ENCODE data around the gene SLBP. TPM values are rescaled to one million over a fixed set of nuclear protein-coding genes. Genes with fewer than 3 reads are reported as not detected.

SLBP gene
- total and polyA plus RNA-seq, 2 of the 8 experiments (the other 6 are each of a cell fraction or from before 2014, with no cell fraction given) = 44.1 to 49.0 TPM

GRCh38 chr4:1731180-1731579 lies 19.1 kb upstream of the SLBP start:
- Histone ChIP-seq H4K20me1 (replicated peaks in 1 of 2; ENCODE audit: control insufficient read depth in 1 of 2, insufficient read depth in 2 of 2, low read length in 2 of 2) (peaks cover 23 to 29% of the 10 kb centered on the region in 2 experiments), H3K23me2 (ENCODE audit: low read depth, low read length) (no peaks in the 10 kb centered on the region), H3K4me3 (ENCODE audit: extremely low read depth in 1 of 4, insufficient read depth in 2 of 4, low read depth in 3 of 4, low read length in 4 of 4) (no peak overlapping the region), H2AFZ (ENCODE audit: low read length) (no peak overlapping the region), H3K79me1 (ENCODE audit: low read depth, low read length) (peaks cover 9% of the 10 kb centered on the region), H3K18ac (ENCODE audit: extremely low read depth, low read length) (no peak overlapping the region), H3K14ac (ENCODE audit: insufficient read length) (no peak overlapping the region), H3K27me3 (replicated peaks in 1 of 4; ENCODE audit: control insufficient read depth in 3 of 4, extremely low read depth in 1 of 4, insufficient read depth in 3 of 4, low read length in 3 of 4) (no peaks in the 10 kb centered on the region), H3K56ac (replicated peaks; ENCODE audit: insufficient read length, low read depth, low read length) (no peak overlapping the region), H3K4me2 (ENCODE audit: insufficient read depth in 1 of 2, low read depth in 2 of 2, low read length in 2 of 2) (no peak overlapping the region), H2AK5ac (ENCODE audit: low read depth, low read length) (no peak overlapping the region), H2BK5ac (ENCODE audit: low read depth, low read length) (no peak overlapping the region), H3K79me2 (ENCODE audit: control insufficient read depth in 1 of 2, insufficient read depth in 2 of 2, low read length in 2 of 2) (peaks cover 0 to 22% of the 10 kb centered on the region in 2 experiments; a peak in 2 of 4 replicates), H3K23ac (ENCODE audit: insufficient read length) (no peak overlapping the region), H4K91ac (replicated peaks; ENCODE audit: insufficient read length, low read length) (no peak overlapping the region), H2BK20ac (ENCODE audit: low read length) (no peak overlapping the region), H3K9ac (replicated peaks in 1 of 4; ENCODE audit: extremely low read depth in 1 of 4, low read depth in 3 of 4, low read length in 3 of 4) (no peak overlapping the region), H4K8ac (ENCODE audit: extremely low read depth, insufficient read depth, low read length) (no peak overlapping the region), H3K4me1 (replicated peaks in 1 of 4; ENCODE audit: control insufficient read depth in 3 of 4, insufficient read depth in 4 of 4, low read length in 3 of 4) (no peaks in the 10 kb centered on the region), H3K4ac (replicated peaks; ENCODE audit: insufficient read length, low read depth, low read length) (no peak overlapping the region), H3K9me3 (ENCODE audit: insufficient read depth in 2 of 2, low read depth in 1 of 2, low read length in 1 of 2) (no peaks in the 10 kb centered on the region), H2BK120ac (replicated peaks; ENCODE audit: low read depth, low read length) (no peak overlapping the region), H2BK12ac (ENCODE audit: low read depth, low read length) (no peak overlapping the region), H3K27ac (ENCODE audit: low read depth, low read length) (no peak overlapping the region), H3K36me3 (ENCODE audit: control insufficient read depth in 2 of 4, insufficient read depth in 4 of 4, low read length in 3 of 4) (peaks cover 55 to 83% (median 73%) of the 10 kb centered on the region in 4 experiments), H4K5ac (ENCODE audit: insufficient read length, low read depth, low read length) (no peak overlapping the region), H2BK15ac (ENCODE audit: low read length) (no peak overlapping the region)
- FAIRE-seq = no peak
- DNase-seq (ENCODE audit: low read depth in 1 of 2, low spot score in 2 of 2) = no peak
- POLR2A ChIA-PET (ENCODE audit: partially characterized antibody) = interaction anchor here (0.9 to 2.7 kb wide), 2 partner anchors 10 to 19 kb away, joined by 3 to 15 read pairs; partner anchors contain the start of genes SLBP, TACC3 and TMEM129
- WGBS, 2 experiments (ENCODE audit: extremely low coverage in 1 of 2, insufficient coverage in 1 of 2, insufficient read length in 1 of 2, insufficient replicate concordance in 2 of 2, low coverage in 1 of 2, low lambda C conversion rate in 2 of 2, missing lambda C conversion rate in 1 of 2) = 94% methylated on average over 10 of the region's 10 CpGs; no CpG with 5 or more reads in 1 of the 2 experiments
- CTCF ChIA-PET (ENCODE audit: partially characterized antibody) = interaction anchor here (1.2 to 18.6 kb wide), 10 partner anchors 10 to 118 kb away, joined by 3 to 326 read pairs (median 10); no protein-coding TSS in a partner anchor
- TF ChIP-seq KDM4A (IDR thresholded peaks at IDR 0.05; ENCODE audit: low read depth, low read length, severe bottlenecking) (no peak), SAP30 (IDR thresholded peaks at IDR 0.05; ENCODE audit: insufficient read depth, insufficient replicate concordance, low read length) (no peak), ATF2 (IDR thresholded peaks at IDR 0.05; ENCODE audit: low read length) (no peak), SIRT6 (IDR thresholded peaks at IDR 0.05; ENCODE audit: low read length) (no peak), HDAC2 (IDR thresholded peaks at IDR 0.05; ENCODE audit: borderline replicate concordance in 1 of 2, low read depth in 2 of 2, low read length in 2 of 2) (no peak), EGR1 (IDR thresholded peaks at IDR 0.05; ENCODE audit: borderline replicate concordance, low read depth, low read length) (no peak), BRCA1 (IDR thresholded peaks at IDR 0.05; ENCODE audit: low read depth, low read length) (no peak), PHF8 (conservative IDR thresholded peaks at IDR 0.05; ENCODE audit: low read depth, low read length) (no peak), SP4 (IDR thresholded peaks at IDR 0.05; ENCODE audit: low read length) (no peak), SIX5 (IDR thresholded peaks at IDR 0.05; ENCODE audit: low read depth, low read length) (no peak), RNF2 (IDR thresholded peaks at IDR 0.05; ENCODE audit: borderline replicate concordance, low read depth, low read length, missing control alignments, poor library complexity, severe bottlenecking) (no peak), POLR2AphosphoS5 (IDR thresholded peaks at IDR 0.05; ENCODE audit: low read depth, low read length) (no peak)

All from H1 (cell line).